UCSD-AML1 (cell line): ENCODE results near the gene ENO2.

Experiments used
- DNase-seq: peaks from one replicate; lab custom pipeline; 2025; ENCODE audit not compliant: unreplicated experiment; lab: John Stamatoyannopoulos, UW

Gene ENO2

GRCh38 chr12:6912164-6912935, 2.0 kb upstream of the ENO2 start:
- no peak for DNase-seq

DNA sequence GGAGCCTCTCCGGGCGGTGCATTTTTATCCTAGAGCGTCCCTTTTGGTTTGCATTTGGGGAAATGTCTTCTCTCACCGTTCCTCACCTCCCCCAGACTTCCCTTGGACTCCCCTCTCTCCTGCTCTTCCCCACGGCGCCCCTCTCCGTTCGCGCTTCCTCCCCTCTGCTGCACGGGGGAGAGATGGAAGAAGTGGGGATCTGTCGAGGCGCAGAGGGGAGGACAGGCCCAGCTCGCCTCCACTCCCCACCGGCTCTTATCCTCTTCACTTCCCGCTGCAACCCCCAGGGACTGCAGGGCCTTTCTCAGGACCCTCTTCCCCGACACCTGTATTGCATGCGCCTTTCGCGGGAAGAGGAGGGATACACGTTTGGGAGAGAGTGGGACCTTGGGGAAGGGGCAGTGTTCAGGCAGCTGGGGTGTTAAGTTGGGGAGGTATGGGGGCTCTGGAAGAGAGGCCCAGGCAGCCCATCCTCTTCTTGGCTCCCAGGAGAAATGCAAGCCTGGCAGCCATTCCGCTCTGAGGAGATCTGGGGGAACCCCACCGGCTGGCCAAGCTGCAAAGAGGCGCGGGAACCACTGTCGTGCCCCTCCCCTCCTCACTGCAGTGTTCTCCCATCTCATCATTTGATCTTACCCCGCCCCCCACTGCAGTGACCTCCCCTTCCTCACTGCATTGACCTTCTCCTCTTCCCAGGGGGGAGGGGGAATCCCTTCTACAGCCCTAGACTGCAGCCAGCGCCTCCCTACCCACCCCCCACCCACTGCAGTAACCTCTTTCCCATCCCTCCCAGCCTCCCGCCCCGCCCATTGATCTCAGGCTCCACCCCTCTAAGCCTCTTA, 788 bp downstream of the ENO2 start:
- no peak for DNase-seq

DNA sequence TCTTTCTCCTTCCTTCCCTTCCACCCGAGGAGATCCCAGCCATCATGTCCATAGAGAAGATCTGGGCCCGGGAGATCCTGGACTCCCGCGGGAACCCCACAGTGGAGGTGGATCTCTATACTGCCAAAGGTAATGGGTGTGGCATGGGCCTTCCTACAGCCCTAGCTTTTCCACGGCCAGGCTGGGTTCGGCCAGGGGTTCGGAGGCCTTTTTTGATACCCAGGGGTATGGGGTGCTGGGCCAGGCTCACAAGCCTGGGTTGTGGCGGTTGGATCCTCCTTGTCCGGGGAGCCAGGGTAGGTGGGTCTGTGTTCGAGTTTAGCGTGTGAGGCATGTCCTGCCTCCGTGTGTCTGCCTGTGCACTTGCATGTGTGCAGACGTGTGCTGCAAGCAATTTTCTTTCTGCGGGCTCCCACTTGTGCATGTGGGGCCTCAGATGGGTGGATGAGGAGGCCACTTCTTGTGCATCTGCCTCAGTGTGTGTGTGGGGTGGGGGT, 1.5 kb downstream of the ENO2 start:
- DNase-seq = no peak

DNA sequence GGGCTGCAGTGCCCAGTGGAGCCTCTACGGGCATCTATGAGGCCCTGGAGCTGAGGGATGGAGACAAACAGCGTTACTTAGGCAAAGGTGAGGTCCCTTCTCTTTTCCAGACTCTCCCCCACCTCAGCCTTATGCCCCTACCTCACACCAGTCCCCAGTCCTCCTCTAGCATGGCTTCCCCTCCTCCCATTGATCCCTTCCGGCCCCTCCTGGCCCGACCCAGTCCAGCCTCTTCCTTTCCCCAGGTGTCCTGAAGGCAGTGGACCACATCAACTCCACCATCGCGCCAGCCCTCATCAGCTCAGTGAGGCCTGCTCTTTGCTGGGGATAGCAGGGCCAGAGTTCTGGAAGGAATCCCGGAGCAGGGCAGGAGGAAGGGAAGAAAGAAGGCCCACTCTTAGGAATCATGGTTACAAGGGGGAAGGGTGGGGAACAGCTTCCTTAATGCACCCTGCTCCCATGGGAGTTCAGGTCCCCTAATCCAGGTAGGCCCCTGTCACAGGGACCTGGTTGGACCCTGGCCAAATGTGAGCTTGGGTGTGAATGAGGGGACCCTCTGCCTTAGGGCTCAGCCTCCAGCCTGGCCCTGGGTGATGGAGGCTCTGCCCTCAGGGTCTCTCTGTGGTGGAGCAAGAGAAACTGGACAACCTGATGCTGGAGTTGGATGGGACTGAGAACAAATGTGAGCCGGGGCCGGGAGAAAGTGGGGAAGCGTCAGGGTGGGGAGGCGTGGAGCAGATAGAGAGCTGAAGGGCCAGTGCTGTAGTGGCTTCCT, 2.2 kb downstream of the ENO2 start:
- DNase-seq = no peak

- DNase-seq = no peak
Observed at GRCh38 chr12:6917491-6918231, 3.3 kb downstream of the ENO2 start.

DNA sequence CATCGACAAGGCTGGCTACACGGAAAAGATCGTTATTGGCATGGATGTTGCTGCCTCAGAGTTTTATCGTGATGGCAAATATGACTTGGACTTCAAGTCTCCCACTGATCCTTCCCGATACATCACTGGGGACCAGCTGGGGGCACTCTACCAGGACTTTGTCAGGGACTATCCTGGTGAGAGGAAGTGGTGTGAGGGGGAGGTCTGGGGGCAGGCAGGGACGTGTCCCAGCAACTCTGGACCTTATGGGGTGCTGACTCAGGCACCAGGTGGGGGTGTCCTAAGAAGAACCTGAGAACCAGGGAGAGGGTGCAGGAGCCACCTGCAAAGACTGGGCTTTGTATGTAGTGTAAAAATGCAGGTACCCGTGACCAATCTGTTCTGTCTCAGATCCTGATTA, 5.2 kb downstream of the ENO2 start:
- peak; percentile 32 for DNase-seq

DNA sequence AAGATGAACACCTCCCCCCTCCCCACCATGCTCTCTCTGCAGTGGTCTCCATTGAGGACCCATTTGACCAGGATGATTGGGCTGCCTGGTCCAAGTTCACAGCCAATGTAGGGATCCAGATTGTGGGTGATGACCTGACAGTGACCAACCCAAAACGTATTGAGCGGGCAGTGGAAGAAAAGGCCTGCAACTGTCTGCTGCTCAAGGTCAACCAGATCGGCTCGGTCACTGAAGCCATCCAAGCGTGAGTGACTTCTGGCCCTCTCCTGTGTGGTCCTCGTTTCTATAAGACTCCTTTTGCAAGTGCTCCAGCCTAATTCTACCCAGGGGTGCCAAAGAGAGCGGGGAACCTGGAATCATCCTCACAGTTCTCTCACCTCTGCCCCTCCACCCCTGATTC, 7.2 kb downstream of the ENO2 start:
- DNase-seq = no peak

DNA sequence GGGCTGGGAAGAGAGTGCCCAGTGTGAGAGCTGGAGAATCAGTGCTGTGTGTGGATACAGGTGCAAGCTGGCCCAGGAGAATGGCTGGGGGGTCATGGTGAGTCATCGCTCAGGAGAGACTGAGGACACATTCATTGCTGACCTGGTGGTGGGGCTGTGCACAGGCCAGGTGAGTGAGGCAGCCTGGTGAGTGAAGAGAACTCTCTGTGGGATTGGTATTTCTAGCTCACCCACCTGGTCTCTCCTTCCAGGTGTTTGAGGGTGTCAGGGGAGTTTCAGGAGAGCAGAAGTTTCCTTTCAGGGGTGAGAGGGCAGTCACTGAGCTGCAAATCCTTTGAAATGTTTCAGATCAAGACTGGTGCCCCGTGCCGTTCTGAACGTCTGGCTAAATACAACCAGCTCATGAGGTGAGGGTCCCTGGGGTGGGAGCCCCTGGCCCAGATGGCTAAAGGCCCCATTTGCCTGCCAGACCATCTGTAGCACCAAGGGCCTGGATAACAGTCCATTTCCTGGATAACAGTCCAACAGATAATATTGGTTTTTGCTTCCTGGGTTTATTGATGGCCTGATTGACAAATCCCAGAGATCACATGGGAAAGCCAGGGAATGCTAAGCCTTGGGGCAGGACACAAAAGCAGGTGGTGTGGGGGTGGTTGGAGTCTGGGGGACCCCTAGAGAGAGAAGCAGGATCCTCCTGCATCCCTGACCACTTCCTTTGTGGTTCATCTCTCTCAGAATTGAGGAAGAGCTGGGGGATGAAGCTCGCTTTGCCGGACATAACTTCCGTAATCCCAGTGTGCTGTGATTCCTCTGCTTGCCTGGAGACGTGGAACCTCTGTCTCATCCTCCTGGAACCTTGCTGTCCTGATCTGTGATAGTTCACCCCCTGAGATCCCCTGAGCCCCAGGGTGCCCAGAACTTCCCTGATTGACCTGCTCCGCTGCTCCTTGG, 7.9 kb downstream of the ENO2 start:
- no peak for DNase-seq

GRCh38 chr12:6923003-6923732, 8.8 kb downstream of the ENO2 start:
- no peak for DNase-seq

DNA sequence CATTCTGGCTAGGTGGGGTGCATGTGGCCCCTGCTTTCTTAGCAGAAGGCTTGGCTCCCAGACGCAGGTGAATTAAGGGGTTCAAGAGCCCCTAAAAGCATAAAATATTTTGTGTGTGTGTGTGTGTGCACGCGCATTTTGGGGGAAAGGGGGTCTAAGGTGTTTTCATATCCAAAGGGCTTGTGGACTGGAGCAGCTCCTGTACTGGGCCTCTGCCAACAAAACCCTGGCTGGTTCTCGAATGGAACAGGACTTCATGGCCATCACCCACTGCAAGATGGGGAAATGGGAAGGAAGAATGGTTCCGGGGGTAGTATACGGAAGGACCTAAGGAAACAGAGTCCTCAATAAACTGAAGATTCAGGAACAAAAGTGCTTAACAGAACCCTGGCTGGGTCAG, 9.5 kb downstream of the ENO2 start:
- DNase-seq = no peak

- DNase-seq = no peak
Observed at GRCh38 chr12:6925239-6925539, 10.8 kb downstream of the ENO2 start.

DNA sequence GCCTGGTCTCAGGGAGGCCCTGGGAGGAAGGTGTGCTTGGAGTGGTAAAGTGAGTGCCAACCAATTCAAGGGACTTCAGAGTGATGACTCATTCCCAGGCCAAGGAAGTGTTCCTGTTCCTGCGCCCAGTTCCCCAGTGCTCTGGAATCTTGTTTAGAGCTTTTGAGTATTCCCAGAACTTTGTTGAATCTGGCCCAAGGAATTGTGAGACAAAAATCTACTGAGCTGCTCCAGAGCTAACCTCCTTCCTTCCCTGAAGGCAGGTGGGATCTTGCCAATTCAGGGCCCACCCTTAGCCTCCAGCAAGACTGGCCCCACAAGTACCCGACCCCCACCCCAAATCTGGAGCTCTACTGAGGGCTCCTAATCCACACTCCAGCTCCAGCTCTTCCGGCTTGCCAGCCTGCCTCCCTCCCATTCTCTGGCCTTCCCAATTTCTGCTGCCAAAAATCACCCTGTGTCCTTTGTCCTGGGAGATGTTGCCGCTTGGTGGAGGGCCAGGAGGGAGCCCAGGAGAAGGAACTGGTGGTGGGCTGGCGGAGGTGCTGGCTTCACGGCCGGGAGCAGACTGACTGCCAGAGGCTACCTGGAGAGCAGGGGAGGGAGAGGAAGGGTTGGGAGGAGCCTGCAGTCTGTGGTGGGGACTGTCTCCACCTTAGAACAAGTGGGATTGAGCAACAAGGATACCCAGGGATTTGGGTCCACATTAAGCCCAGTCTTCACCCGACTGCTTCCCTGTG, 11.3 kb downstream of the ENO2 start:
- DNase-seq = no peak

DNA sequence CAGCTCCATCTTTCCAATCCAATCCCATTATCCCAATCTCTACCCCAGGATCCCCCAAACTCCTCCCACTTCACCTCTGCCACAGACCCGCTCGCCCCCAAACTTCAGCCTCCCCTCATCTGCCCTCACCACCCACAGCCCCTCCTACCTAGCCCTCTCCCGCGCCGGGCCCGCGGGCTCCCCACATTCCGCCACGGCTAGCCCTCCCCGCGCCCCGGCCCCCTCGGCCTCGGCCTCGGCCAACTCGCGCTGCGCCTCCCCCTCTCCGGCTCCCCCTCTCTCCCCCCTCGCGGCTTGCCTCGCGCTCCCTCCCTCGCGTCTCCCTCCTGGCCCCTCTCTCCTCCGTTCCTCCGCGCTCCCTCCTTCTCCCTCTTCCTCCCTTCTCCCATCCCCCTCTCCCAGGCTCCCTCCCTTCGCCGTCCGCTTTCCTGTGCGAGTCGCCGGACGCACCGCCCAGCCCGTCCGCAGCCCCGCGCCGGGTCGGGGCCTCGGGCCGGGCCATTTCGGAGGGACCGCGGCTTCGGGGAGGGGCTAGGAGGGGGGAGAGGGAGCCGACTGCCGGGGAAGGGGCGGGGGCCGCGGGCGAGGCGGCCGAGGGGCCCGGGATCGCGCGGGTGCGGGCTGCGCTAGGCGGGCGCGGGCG, 13.1 kb downstream of the ENO2 start, which contains the start of gene ATN1:
Gene ATN1 (plus strand): TSS at position 581 of the 643 bp plus-strand sequence. CDS start 6,043 bp downstream, outside the sequence.
- peak; percentile 69 for DNase-seq

DNA sequence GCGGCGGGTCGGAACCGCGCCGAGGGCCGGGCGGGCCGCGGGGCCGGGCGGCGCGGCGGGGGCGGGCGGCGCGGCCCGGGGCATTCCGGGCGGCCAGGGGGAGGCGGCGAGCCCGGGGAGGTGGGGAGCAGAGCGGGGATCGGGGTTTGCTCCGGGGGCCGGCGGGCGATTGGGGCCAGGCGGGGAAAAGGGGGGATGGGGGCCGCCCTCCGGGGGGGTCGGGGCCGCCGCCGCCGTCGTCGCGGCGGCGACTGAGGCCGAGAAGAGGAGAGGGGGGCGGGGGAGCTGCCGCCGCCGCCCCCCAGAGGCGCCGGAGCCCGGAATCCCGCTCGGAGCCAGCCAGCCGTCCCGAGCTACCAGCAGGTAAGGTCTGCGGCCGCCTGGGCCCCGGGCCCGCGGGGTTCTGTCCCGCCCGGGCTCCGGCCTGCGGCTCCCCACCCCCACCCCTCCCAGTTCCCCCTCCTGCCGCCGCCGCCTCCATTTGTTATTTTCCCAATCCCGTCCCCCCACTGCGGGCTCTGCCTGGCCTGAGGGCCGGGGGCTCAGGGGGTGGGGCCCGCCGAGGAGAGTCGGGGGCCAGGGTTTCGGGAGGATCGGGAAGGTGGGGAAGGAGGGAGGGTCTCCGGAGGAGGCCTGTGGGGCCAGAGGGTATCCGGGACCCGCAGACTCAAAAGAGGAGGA, 13.8 kb downstream of the ENO2 start:
- DNase-seq = no peak

DNA sequence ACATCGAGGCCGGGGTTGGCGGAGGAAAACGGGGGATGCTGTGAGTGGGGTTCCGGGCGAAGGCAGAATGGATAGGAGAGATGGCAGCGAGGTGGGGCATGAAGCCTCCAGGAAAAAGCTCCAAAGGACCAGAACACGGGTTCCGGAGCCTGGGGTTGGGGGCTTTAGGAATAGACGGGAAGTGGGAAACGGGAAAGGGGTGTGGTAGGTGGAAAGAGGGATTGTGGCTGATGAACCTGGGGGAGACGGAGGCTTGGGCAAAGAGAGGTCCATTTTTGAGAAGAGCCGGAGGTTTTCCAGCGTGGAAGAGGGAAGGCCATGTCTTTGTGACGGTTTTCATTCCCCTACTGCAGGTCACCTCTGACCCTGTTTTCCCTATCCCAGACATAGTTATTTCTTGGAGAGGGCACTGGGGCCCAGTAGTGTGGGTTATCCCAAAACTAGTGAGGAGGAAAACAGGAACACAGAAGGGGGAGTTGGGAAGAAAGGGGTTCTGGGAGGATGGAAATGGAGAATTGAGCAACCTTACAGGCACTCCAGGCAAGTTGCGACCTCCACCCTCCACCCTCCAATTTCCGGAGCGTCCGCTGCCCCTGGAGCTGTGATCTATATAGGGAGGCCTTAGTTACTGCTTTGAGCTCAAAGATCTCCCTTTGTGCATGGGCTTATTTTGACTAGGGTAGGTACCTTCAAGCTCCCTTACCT, 14.5 kb downstream of the ENO2 start:
- DNase-seq = no peak
